Superior temporal gyrus (tissue), 1 donor: ENCODE data around the gene TRPM2.

Experiments
- DNase-seq: peaks from one replicate; pipeline ENCODE4 v3.0.0-alpha.2; 2016; ENCODE audit errors: extremely low spot score

The TRPM2 gene

DNA sequence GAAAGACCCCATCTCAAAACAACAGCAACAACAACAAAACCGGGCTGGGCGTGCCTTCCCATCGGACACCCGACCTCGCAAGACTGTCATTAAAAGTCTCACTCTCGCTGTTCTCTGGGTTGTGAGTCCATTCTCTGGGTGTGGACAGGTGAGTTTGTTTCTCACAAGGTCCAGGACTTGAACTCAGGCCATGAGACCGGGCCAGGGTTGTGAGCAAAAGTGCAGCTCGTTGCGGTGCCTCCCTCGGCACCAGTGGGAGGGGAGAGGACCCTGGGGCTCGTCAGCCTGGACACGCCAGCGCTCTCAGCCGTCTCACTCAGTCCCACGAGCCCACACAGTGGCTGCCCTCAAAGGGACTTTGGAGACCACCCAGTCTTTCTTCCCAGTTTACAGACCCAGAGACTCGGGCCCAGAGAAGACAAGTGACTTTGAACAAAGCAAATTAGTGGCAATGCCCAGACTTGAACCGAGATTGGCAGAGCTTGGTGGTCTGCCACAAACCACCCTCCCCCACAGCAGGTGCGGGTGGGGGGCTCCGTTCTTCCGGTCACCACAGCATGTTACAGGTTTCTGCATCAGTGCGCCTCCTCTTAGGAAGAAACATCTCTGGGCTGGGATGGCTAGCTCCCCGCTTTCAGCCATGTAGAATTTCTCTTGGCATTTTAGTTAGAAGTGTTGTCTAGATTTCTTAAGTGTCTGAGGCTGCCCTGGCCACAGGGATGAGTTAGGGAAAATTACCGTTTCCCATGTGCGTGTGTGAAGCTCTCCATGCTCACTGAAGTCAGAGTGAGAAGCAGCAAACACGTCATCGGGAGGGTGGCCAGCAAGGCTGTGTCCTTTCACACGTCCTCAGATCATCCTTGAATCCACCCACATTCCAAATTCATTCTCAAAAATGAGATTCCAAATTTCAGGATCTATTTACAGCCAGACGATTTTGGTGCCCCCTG, 130.1 kb downstream of the TRPM2 start:
- DNase-seq = no peak

DNA sequence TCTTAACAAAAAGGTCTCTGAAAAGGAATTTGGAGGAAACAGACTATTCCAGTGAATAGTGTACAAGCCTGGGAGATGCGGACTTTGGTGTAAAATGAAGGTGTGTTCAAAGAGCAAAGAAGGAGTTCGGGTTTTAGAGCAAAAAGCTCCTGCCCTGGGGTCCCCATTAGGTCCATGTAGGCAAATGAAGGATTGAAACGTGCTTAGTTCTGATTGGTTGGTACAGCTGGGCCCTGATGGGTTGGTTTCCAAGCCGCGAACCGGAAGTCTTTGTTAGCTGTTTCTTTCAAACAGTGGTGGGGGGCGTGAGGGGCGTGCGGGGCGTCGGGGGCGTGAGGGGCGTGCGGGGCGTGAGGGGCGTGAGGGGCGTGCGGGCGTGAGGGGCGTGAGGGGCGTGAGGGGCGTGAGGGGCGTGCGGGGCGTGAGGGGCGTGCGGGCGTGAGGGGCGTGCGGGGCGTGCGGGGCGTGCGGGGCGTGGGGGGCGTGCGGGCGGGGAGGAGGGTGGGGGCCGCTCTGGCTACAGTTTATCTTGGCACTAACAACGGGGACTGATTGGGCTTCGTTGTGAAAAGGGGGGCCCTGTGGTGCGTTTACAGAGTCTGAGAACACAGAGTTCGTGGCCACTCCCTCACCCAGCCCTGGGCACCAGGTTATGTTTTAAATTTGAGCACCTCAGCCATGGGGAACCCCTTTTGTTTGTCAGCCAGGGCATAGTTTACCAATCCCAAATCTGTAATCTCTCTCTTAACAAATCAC, 131.3 kb downstream of the TRPM2 start:
- DNase-seq = no peak

DNA sequence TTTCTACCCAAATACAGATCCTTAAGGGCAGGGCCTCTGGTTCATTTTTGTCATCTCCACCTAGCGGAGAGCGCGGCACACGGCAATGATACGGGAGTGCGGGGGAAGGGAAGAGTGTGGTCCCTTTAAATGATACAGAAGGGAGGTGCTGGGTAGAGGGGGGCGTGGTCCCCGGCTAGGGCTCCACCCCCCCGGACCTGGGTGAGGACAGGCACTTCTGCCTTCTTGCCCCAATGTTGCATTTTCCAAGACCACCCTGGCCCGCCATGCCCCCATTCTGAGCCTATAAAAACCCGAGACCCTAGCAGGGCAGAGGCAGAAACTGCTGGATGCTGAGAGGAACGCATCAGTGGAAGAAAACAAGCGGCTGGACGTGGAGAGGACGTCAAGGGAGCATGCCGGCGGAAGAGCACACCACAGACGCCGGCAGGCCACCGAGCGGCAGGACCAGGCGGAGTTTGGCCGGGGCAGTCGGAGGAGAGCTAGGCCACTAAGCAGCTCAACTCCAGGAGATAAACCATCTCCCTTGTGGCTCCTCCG, 131.9 kb downstream of the TRPM2 start:
- no peak for DNase-seq

DNA sequence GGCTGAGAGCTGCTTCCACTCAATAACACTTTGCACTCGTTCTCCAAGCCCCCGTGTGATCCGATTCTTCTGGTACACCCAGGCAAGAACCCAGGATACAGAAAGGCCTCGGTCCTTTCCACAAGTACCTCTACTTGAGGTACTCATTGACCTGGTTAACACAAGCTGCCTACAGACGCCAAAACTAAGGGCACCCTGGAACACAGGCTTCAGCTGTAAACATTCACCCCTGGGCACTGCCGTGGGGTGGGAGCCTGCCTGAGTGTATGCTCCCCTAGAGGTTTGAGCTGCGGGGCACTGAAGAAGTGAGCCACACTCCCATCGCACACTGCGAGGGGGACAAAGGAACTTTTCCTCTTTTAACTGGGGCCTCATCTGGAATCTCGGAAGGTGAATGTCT, 132.4 kb downstream of the TRPM2 start:
- no peak for DNase-seq

DNA sequence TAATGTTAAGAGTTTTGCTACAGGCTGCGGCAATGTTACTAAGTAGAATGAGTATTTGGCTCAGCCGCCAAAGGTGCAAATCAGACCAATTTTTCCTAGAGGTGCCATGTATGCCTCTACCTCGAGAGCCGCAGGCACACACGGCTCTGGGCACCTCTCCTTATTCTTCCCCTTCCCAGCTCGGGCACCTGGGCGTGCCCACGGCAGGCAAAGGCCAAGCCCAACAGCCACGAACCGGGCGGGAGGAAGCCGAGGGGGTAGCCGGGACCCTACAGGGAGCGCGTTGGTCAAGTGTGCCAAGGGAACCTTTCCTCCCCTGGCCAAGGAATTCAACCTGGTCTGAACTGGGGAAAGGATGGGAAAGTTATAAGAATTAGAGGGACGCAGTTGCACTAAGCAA, 132.9 kb downstream of the TRPM2 start:
- no peak for DNase-seq

DNA sequence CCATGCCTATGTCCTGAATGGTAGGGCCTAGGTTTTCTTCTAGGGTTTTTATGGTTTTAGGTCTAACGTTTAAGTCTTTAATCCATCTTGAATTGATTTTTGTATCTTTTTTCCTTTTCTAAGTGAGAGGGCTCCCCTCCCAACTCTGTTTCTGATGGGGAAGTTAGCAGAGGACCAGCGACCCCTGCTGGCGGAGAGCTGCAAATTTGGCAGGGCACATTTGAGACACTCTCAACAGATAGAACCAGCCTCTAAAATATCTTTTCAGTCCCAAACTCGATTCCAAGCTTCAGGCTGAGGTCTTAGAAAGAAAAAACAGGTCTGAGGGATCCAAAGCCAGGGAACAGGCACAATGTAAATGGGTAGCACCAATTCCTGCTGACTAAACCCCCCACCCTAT, 134.4 kb downstream of the TRPM2 start:
- DNase-seq = no peak

DNA sequence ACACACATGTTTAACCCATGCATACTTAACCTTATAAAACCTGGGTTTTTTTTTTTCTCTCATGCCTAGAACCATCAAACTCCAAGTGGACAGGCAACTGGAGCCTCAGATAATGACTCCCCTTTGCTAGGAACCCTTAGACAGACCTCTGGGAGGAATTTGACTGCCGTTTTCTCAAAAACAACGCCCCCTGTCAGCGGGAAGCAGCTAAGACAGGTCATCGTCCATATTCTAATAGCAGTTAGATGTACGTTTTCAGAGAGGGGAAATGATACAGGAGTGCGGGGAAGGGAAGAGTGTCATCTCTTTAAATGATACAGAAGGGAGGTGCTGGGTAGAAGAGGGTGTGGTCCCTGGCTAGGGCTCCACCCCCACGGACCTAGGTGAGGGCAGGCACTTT, 136.5 kb downstream of the TRPM2 start:
- no peak for DNase-seq

DNA sequence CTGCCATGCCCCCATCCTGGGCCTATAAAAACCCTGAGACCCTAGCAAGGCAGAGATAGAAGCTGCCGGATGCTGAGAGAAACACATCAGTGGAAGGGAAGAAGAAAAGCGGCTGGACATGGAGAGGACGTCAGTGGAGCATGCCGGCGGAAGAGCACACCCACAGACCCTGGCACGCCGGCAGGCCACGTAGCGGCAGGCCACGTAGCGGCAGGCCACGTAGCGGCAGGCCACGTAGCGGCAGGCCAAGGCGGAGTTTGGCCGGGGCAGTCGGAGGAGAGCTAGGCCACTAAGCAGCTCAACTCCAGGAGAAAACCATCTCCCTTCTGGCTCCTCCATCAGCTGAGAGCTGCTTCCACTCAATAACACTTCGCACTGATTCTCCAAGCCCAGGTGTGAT, 137.0 kb downstream of the TRPM2 start:
- DNase-seq = no peak

DNA sequence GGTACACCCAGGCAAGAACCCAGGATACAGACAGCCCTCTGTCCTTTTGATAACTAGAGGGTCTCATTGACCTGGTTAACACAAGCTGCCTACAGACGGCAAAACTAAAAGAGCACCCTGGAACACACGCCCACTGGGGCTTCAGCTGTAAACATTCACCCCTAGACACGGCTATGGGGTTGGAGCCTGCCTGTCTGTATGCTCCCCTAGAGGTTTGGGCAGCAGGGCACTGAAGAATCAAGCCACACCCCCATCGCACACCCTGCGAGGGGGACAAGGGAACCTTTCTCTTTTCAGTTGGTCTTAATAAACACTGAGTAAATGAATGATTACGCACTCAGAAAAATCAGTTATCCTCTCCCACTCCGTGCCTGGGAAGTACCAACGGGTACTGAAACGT, 137.4 kb downstream of the TRPM2 start:
- DNase-seq = no peak
